BE2C (cell line): ENCODE measurements around the gene PLEKHA1.

Experiments
- DNase-seq: peaks from one replicate; pipeline ENCODE4 v3.0.0-alpha.2; 2020
- H3K27me3 ChIP-seq: fragments of 250-450 bp; sonication (Bioruptor Pico); 2 replicates; pipeline ENCODE4 v1.5.1; 2020; ENCODE audit warnings: mild to moderate bottlenecking
- H3K36me3 ChIP-seq: fragments of 250-450 bp; sonication (Bioruptor Pico); 2 replicates; pipeline ENCODE4 v1.5.1; 2020; ENCODE audit warnings: mild to moderate bottlenecking
- H3K4me1 ChIP-seq: fragments of 250-450 bp; sonication (Bioruptor Pico); 2 replicates; pipeline ENCODE4 v1.5.1; 2020
- H3K4me3 ChIP-seq: 2 replicates; pipeline ENCODE4 v1.5.1; 2011; ENCODE audit warnings: low read depth, low read length
- H3K9me3 ChIP-seq: fragments of 250-450 bp; sonication (Bioruptor Pico); 2 replicates; pipeline ENCODE4 v1.5.1; 2020
- TF ChIP-seq, protein P1 (sequence below): IDR thresholded peaks from 2 replicates; pipeline ENCODE4 v1.5.1; 2012; ENCODE audit warnings: mild to moderate bottlenecking, low read depth, low read length

The PLEKHA1 gene

DNA sequence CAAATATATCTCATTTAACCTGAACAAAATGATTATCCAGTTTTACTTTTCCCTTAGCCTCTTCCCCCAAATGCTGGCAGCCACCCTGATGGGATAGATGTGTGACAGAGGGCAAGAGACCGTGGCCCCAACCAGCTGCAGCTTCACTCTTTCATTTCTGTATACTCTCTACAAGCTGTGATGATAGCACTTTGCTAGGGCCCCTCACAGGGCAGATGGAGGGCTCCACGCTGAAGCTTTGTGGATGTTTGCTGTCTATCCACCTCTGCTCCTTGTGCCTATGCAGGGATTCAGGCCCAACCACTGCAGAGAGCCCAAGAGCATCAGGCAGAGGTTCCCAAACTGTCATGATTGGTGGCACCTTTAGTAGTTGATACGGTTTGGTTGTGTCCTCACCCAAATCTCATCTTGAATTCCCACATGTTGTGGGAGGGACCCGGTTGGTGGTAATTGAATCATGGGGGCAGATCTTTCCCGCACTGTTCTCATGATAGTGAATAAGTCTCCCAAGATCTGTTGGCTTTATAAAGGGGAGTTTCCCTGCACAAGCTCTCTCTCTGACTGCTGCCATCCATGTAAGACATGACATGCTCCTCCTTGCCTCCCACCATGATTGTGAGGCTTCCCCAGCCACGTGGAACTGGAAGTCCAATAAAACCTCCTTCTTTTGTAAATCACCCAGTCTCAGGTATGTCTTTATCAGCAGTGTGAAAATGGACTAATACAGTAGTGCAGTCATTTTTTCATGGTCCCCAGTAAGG, 107.0 kb downstream of the PLEKHA1 start:
- no peaks in the 10 kb centered on the region for H3K4me1 ChIP-seq
- TF ChIP-seq, protein P1, sequence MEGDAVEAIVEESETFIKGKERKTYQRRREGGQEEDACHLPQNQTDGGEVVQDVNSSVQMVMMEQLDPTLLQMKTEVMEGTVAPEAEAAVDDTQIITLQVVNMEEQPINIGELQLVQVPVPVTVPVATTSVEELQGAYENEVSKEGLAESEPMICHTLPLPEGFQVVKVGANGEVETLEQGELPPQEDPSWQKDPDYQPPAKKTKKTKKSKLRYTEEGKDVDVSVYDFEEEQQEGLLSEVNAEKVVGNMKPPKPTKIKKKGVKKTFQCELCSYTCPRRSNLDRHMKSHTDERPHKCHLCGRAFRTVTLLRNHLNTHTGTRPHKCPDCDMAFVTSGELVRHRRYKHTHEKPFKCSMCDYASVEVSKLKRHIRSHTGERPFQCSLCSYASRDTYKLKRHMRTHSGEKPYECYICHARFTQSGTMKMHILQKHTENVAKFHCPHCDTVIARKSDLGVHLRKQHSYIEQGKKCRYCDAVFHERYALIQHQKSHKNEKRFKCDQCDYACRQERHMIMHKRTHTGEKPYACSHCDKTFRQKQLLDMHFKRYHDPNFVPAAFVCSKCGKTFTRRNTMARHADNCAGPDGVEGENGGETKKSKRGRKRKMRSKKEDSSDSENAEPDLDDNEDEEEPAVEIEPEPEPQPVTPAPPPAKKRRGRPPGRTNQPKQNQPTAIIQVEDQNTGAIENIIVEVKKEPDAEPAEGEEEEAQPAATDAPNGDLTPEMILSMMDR = no peak
- H3K36me3 ChIP-seq = no peaks in the 10 kb centered on the region
- H3K9me3 ChIP-seq = no peaks in the 10 kb centered on the region
- no peak overlapping the region for H3K4me3 ChIP-seq
- no peak for DNase-seq
- no peaks in the 10 kb centered on the region for H3K27me3 ChIP-seq
